OCI-M1 (cell line): Measurements from ENCODE around the gene CUL1.
"Not testable (repeated sequence)": the region's sequence is repeated elsewhere in the genome, so short reads cannot be mapped to it uniquely, and the experiment has no call there.

Source experiments
- DNase-seq: peaks from one replicate; lab custom pipeline; 2025; lab: John Stamatoyannopoulos, UW

The CUL1 gene

GRCh38 chr7:148697256-148698006 is 1.3 kb upstream of the CUL1 start:
- DNase-seq: peak; percentile 65

DNA sequence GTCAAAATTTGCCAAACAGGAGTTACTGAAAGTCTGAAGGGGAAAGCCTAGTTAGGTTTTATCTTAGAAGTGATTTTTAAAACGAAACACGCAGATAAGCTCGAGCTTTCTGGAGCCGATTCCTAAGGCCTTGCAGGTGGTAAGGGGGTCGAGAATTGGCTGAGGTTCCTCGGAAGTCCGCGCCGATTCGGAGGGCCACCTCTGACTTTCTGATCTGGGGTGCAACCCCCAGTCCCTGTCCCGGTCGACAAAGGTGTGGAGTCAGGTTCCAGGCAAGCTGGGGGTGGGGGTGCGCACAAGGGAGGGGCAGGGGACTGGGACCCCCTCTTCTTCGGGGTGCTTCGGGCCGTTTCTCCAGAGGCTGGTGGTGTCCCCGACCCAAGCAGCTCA is 701 bp upstream of the CUL1 start:
- peak; percentile 48 for DNase-seq

- peak; percentile 48 for DNase-seq
These were observed 500 bp downstream of the CUL1 start for GRCh38 chr7:148699024-148699781.

GRCh38 chr7:148699782-148700629 is 1.3 kb downstream of the CUL1 start:
- DNase-seq: peak; percentile 68

DNA sequence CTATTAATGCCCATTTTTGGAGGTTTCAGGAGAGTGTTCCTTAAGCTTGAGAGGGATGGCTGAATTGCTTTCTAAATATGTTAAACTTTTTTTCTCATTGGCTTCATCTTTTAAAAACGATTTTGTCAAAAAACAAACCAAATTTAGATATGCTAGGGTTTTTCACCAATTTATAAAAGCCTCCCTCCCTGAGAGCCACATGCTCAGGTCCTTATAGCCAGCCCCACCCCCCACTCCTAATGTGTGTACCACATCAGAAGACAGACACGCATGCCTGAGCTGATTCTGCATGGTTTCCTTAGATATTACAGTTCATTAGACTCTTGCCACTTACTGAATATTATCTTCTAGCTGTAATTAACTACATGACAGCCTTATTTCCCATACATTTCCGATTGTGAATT is 2.0 kb downstream of the CUL1 start:
- DNase-seq: peak; percentile 60

DNA sequence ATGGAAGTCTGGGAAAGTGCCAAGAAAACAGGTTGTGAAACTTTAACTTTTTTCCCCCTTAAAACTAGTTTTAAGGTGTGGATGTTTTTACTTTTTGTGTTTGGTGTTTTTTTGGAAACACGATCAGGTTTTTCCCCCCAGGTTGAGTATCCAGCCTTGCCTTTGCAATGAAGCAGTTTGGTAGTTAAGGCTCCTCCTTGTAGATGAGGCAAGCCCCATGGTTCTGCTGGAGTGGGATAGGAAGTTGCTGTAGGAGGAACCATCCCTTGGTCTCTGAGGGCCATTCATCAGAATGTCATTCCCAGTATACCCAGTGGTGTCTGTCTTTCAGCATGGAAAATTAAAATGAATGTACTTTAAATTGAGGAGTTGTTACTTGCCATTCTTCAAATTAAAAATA is 2.7 kb downstream of the CUL1 start:
- peak; percentile 8 for DNase-seq

GRCh38 chr7:148702876-148703670 is 4.4 kb downstream of the CUL1 start:
- DNase-seq: no peak

- DNase-seq: not testable (repeated sequence)
These were observed 4.9 kb downstream of the CUL1 start for GRCh38 chr7:148703671-148703962.

DNA sequence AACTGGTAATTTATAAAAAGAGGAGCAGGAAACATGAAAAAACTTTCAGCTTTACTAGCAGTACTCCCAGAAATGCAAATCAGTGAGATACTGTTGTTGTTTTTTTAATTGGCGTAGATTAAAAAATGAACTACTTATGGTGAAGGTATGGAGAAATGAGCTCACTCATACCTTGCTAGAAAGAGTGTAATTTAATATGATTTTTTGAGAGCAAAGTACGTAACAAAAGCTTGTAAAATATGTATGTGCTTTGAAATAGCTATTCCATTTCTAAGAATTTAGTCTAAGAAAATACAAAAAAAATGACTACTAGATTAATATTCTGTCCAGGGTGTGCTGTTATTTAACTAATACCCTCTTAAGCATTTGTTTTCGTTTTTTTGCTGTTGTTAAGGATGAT is 5.5 kb downstream of the CUL1 start:
- no peak for DNase-seq

- DNase-seq: no peak
These were observed 6.3 kb downstream of the CUL1 start for GRCh38 chr7:148704970-148705369.

GRCh38 chr7:148706368-148706767 is 7.7 kb downstream of the CUL1 start:
- peak; percentile 1 for DNase-seq

- DNase-seq: peak; percentile 51
These were observed 9.6 kb downstream of the CUL1 start for GRCh38 chr7:148708026-148708885.

GRCh38 chr7:148709014-148709413 is 10.3 kb downstream of the CUL1 start:
- no peak for DNase-seq

GRCh38 chr7:148710426-148710825 is 11.7 kb downstream of the CUL1 start:
- DNase-seq: not testable (repeated sequence)

DNA sequence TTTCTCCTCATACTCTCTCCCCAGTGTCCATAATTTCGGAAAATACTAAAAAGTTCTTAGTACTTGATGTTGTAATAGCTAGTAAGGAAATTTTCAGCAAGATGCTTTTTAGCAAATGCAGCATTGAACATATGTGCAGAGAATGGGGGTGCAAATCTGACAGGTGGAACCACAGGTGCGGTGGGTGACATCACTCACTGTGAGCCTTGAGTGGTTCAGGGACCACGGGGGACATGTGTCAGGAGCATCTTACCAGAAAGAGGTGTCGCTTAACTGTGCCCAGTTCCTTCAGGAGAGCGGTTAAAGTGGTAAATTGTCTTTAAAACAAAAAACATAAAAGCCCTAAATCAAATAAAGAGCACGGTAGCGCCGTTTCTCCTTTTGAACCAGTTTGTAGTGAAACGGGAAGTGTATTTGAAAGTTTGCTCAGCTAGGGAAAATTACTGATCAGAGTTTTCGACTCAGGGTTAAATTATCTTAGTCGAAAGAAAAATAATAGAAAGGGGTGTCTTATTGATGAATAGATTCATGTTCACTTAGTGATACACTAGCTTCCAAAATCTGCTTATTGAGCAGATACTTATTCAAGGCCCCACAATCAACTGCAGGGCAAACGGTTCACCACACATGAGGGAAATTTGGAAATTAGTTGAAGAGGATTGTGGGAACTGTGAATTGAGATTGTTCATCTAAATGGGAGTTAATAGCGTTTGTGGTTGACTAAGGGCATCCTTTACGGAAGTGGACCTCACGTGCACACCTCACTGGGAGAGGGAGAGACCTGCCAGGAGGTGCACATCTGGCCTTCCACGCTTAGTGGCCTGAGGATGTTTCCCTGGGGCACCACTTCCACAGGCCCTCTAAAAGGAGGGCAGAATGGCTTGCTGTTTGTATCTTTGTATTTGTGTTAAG is 12.7 kb downstream of the CUL1 start:
- no peak for DNase-seq

DNA sequence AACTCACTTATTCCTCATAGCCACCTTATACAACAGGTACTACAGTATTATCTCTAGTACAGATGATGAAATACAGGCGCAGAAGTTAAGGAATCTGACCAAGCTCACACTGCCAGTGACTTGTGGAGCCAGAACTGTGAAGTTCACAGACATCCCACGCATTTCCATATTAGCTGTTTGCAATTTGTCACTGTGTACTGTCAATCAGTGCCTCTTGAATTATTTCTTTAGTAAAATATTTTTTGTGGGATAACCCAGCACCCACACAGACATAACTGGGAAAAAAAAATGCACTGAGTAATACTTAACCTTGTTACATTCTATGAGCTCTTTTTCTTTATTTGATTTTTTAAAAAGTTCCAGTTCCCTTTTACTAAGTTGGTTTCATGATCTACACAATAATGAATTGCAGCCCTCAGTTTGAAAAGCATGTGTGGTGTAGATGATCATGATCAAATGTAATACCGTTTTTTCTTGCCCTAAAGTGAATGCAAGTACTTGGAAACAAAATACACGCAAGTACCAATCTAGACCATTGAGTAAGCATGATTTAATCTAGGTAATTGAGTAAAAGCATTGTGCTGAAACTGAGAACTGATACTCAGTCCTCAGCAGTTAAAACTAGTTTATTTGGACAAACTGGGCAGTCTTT is 14.1 kb downstream of the CUL1 start:
- DNase-seq: peak; percentile 3

DNA sequence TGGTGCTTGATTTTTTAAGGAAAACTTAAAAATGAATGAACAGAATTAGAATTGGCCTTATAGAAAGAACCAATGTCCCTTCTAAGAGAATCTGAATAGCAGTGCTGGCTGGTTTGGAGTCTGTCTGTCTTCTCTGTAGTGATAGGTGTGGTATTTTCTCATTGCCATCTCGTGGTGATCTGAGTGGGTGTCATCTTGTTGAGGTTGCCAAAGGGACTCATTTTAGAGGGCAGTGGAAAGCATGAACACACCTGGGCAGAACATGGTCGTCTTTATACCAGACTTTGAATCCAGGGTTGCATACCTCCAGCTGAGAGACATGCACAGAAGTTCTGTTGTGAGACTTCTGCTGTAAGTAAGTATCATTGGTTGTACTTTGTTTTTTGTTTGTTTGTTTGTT is 15.8 kb downstream of the CUL1 start:
- no peak for DNase-seq

DNA sequence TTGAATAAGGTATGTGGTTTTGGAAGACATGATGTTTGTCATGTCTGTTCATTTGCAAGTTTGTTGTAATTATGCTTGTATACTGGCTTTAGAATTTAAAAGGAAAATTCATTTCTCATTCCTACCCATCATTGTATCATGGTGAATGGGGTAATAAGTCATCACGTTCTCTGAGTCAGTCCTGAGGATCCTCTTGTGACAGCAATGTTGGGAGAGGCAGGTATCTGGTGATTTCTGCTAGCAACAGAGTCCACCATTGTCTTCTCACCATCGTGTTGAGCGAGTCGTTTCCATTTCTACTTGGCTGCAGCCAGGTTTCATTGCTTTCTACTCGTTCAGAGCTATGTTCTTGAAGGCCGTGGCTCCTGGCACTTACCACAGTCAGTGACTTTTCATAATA is 16.3 kb downstream of the CUL1 start:
- DNase-seq: no peak

DNA sequence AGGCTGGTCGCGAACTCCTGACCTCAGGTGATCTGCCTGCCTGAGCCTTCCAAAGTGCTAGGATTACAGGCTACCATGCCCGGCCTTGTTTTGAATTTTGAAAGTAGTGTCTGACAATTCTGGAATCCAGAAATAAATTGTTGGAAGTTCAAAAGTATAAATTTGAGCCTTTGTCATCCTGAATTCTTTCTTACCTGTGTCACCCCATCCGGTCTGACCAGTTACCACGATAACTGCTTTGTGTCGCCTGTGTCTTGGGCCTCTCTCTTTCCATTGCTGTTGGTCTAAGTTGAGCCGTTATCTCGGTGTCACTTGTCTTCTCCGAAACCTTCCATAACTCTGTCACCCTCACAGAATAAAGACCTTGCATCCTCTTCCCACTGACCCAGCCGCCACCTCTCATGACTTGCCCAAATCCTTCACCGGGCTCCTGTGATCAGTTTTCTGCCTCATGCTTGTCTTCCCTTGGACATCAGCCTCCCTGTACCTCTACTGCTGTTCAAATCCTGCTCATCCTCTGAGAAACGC is 18.6 kb downstream of the CUL1 start:
- no peak for DNase-seq
